ENCODE measurements around the gene NEDD4L. TPM values are rescaled to one million over a fixed set of nuclear protein-coding genes. Genes with fewer than 3 reads are reported as not detected.

NEDD4L gene
- total RNA-seq, 1 donor from 2014 or later: 93.9 TPM

DNA sequence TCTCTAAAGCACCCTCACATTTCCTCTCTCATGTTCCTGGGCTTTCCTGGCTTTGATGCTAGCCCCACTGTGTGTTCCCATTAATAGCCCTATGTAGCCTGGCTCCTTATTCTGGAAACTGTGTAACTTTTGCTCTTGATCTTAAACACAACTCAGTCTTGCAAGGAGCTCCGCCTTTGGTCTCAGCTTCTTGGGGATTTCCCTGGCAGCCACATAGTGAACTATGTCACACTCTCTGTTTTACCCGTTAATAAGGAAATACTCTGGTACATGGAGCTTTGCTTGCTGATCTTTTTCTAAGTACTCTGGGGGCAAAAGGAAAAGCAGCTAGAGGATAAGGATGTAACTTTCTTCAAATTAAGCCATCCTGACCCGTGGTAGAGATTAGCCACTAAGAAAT, 259.3 kb downstream of the NEDD4L start:
- H3K4me2 ChIP-seq (ENCODE audit: low read length): no peak overlapping the region
- Mint-ChIP-seq H3K27ac (ENCODE audit: unreplicated experiment) (no peak overlapping the region), H3K36me3 (ENCODE audit: low read depth, unreplicated experiment) (peaks cover 2% of the 10 kb centered on the region), H3K4me1 (ENCODE audit: low read depth, unreplicated experiment) (peaks cover 9% of the 10 kb centered on the region), H3K9me3 (ENCODE audit: unreplicated experiment) (peaks cover 7% of the 10 kb centered on the region), H3K4me3 (ENCODE audit: unreplicated experiment) (no peak overlapping the region), H3K27me3 (ENCODE audit: low read depth, unreplicated experiment) (no peaks in the 10 kb centered on the region)
- H4K20me1 ChIP-seq (ENCODE audit: insufficient read depth, low read length): peaks cover 88% of the 10 kb centered on the region
- H3K79me2 ChIP-seq (ENCODE audit: insufficient read depth, low read length): peaks cover 68% of the 10 kb centered on the region
- FAIRE-seq (no peak), DNase-seq (ENCODE audit: low read depth) (no peak)
- H3K27ac ChIP-seq (ENCODE audit: low read depth, low read length): no peak overlapping the region
- no peak overlapping the region for H3K4me3 ChIP-seq (ENCODE audit: insufficient read depth, low read depth, low read length)
- H3K27me3 ChIP-seq (ENCODE audit: insufficient read depth, low read length): no peaks in the 10 kb centered on the region
- H3K9me3 ChIP-seq (ENCODE audit: insufficient read depth, low read depth, low read length): peaks cover 5% of the 10 kb centered on the region
- H3K4me1 ChIP-seq (ENCODE audit: insufficient read depth, low read length): peaks cover 2% of the 10 kb centered on the region
- H2AFZ ChIP-seq (ENCODE audit: low read depth, low read length): no peak overlapping the region
- no peaks in the 10 kb centered on the region for H3K36me3 ChIP-seq (ENCODE audit: insufficient read depth, low read length)
- TF ChIP-seq EZH2 (IDR thresholded peaks at IDR 0.05; ENCODE audit: insufficient read depth, low read length): no peak
- TF ChIP-seq, protein P1, sequence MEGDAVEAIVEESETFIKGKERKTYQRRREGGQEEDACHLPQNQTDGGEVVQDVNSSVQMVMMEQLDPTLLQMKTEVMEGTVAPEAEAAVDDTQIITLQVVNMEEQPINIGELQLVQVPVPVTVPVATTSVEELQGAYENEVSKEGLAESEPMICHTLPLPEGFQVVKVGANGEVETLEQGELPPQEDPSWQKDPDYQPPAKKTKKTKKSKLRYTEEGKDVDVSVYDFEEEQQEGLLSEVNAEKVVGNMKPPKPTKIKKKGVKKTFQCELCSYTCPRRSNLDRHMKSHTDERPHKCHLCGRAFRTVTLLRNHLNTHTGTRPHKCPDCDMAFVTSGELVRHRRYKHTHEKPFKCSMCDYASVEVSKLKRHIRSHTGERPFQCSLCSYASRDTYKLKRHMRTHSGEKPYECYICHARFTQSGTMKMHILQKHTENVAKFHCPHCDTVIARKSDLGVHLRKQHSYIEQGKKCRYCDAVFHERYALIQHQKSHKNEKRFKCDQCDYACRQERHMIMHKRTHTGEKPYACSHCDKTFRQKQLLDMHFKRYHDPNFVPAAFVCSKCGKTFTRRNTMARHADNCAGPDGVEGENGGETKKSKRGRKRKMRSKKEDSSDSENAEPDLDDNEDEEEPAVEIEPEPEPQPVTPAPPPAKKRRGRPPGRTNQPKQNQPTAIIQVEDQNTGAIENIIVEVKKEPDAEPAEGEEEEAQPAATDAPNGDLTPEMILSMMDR (IDR thresholded peaks at IDR 0.05; ENCODE audit: insufficient read depth, low read depth, low read length): no peak
- H3K9ac ChIP-seq (ENCODE audit: low read length): no peak overlapping the region

DNA sequence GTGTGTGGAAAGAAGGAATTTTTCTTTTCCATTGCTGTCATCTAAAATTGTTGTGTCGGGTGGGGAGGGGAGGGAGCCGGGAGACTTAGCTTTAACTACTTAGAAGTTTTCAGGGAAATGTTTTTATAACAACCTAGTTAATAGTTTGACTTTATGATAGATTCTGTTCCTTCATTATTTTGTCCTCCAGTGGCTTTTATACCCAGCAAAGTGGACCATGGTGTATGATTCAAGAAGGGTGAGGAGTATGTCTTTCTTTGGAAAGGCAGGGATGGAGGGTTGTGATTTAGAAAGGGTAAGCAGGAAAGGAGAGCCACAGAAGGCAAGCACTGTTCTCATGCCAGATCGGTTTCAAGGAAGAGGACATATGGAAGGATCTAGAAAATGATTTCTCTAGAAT, 261.8 kb downstream of the NEDD4L start:
- FAIRE-seq: no peak

DNA sequence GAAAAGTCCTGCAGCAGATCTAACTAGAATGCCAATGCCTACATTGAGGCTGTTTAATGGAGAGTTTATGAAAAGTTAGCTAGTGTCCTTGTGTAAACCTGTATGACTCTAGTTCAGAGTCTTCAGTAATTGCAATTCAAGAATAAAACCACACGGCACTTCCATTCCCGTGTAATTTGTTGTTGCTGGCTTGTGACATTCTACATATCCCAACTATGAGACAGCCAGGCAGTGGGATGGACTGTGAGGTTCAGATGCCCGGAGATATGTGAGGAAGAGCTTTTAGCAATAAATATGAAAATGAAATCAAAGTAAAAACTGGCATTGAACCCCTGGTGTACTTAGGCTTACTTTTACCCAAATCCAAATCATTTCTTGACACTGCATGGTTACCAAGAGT, 263.4 kb downstream of the NEDD4L start:
- Mint-ChIP-seq H3K36me3 (ENCODE audit: low read depth, unreplicated experiment) (peaks cover 4% of the 10 kb centered on the region), H3K4me3 (ENCODE audit: unreplicated experiment) (no peak overlapping the region), H3K27ac (ENCODE audit: unreplicated experiment) (no peak overlapping the region), H3K27me3 (ENCODE audit: low read depth, unreplicated experiment) (no peaks in the 10 kb centered on the region), H3K4me1 (ENCODE audit: low read depth, unreplicated experiment) (peaks cover 15% of the 10 kb centered on the region), H3K9me3 (ENCODE audit: unreplicated experiment) (peaks cover 7% of the 10 kb centered on the region)
- H3K4me3 ChIP-seq (ENCODE audit: insufficient read depth, low read depth, low read length): no peak overlapping the region
- peaks cover 5% of the 10 kb centered on the region for H3K9me3 ChIP-seq (ENCODE audit: insufficient read depth, low read depth, low read length)
- no peak overlapping the region for H3K4me2 ChIP-seq (ENCODE audit: low read length)
- H3K27me3 ChIP-seq (ENCODE audit: insufficient read depth, low read length): no peaks in the 10 kb centered on the region
- TF ChIP-seq, protein P1 (IDR thresholded peaks at IDR 0.05; ENCODE audit: insufficient read depth, low read depth, low read length): no peak
- TF ChIP-seq EZH2 (IDR thresholded peaks at IDR 0.05; ENCODE audit: insufficient read depth, low read length): no peak
- H3K79me2 ChIP-seq (ENCODE audit: insufficient read depth, low read length): peaks cover 67% of the 10 kb centered on the region
- no peak for FAIRE-seq
- H3K9ac ChIP-seq (ENCODE audit: low read length): no peak overlapping the region
- DNase-seq (ENCODE audit: low read depth): no peak
- no peaks in the 10 kb centered on the region for H3K36me3 ChIP-seq (ENCODE audit: insufficient read depth, low read length)
- H2AFZ ChIP-seq (ENCODE audit: low read depth, low read length): no peak overlapping the region
- H3K4me1 ChIP-seq (ENCODE audit: insufficient read depth, low read length): peaks cover 2% of the 10 kb centered on the region
- H3K27ac ChIP-seq (ENCODE audit: low read depth, low read length): no peak overlapping the region
- H4K20me1 ChIP-seq (ENCODE audit: insufficient read depth, low read length): peaks cover 85% of the 10 kb centered on the region

More for the DNA sequence above, 261.8 kb downstream of the NEDD4L start:
- no peak overlapping the region for H3K27ac ChIP-seq (ENCODE audit: low read depth, low read length)
- no peak overlapping the region for H2AFZ ChIP-seq (ENCODE audit: low read depth, low read length)
- H3K36me3 ChIP-seq (ENCODE audit: insufficient read depth, low read length): no peaks in the 10 kb centered on the region
- H3K4me1 ChIP-seq (ENCODE audit: insufficient read depth, low read length): peaks cover 2% of the 10 kb centered on the region
- Mint-ChIP-seq H3K36me3 (ENCODE audit: low read depth, unreplicated experiment) (peaks cover 4% of the 10 kb centered on the region), H3K4me1 (ENCODE audit: low read depth, unreplicated experiment) (peaks cover 13% of the 10 kb centered on the region), H3K4me3 (ENCODE audit: unreplicated experiment) (no peak overlapping the region), H3K27me3 (ENCODE audit: low read depth, unreplicated experiment) (no peaks in the 10 kb centered on the region), H3K9me3 (ENCODE audit: unreplicated experiment) (peaks cover 7% of the 10 kb centered on the region), H3K27ac (ENCODE audit: unreplicated experiment) (no peak overlapping the region)
- H3K4me3 ChIP-seq (ENCODE audit: insufficient read depth, low read depth, low read length): no peak overlapping the region
- H3K4me2 ChIP-seq (ENCODE audit: low read length): no peak overlapping the region
- DNase-seq (ENCODE audit: low read depth): no peak
- peaks cover 88% of the 10 kb centered on the region for H4K20me1 ChIP-seq (ENCODE audit: insufficient read depth, low read length)
- TF ChIP-seq EZH2 (IDR thresholded peaks at IDR 0.05; ENCODE audit: insufficient read depth, low read length): no peak
- TF ChIP-seq, protein P1 (IDR thresholded peaks at IDR 0.05; ENCODE audit: insufficient read depth, low read depth, low read length): no peak
- H3K27me3 ChIP-seq (ENCODE audit: insufficient read depth, low read length): no peaks in the 10 kb centered on the region
- H3K9ac ChIP-seq (ENCODE audit: low read length): no peak overlapping the region
- peaks cover 62% of the 10 kb centered on the region for H3K79me2 ChIP-seq (ENCODE audit: insufficient read depth, low read length)
- peaks cover 5% of the 10 kb centered on the region for H3K9me3 ChIP-seq (ENCODE audit: insufficient read depth, low read depth, low read length)
